H1 (cell line): ENCODE measurements around the gene GPR162. TPM values are rescaled to one million over a fixed set of nuclear protein-coding genes. Genes with fewer than 3 reads are reported as not detected.

Source experiments
- BRCA1 ChIP-seq: IDR thresholded peaks from 2 replicates; pipeline ENCODE4 v1.6.1; 2012; ENCODE audit warnings: low read depth, low read length, improper control_type of control experiment
- CHD7 ChIP-seq: fragments of 300-600 bp; sonication (generic); IDR thresholded peaks from 2 replicates; pipeline ENCODE4 v1.7.1; 2012; ENCODE audit warnings: low read length, moderate library complexity, mild to moderate bottlenecking, inconsistent platforms; ENCODE audit not compliant: insufficient replicate concordance
- EGR1 ChIP-seq: IDR thresholded peaks from 2 replicates; pipeline ENCODE4 v1.6.1; 2011; ENCODE audit warnings: low read depth, low read length, borderline replicate concordance
- FOSL1 ChIP-seq: IDR thresholded peaks from 2 replicates; pipeline ENCODE4 v1.6.1; 2011; ENCODE audit warnings: mild to moderate bottlenecking, low read depth, low read length, moderate library complexity; ENCODE audit not compliant: insufficient read depth
- POLR2AphosphoS5 ChIP-seq: IDR thresholded peaks from 2 replicates; pipeline ENCODE4 v1.6.1; 2011; ENCODE audit warnings: low read depth, low read length
- POU5F1 ChIP-seq: IDR thresholded peaks from 2 replicates; pipeline ENCODE4 v1.6.1; 2011; ENCODE audit warnings: low read depth, mild to moderate bottlenecking, low read length, moderate library complexity
- RFX5 ChIP-seq: IDR thresholded peaks from 2 replicates; pipeline ENCODE4 v1.6.1; 2011; ENCODE audit warnings: low read depth, low read length, improper control_type of control experiment, borderline replicate concordance
- SAP30 ChIP-seq: fragments of 300-600 bp; sonication (generic); IDR thresholded peaks from 2 replicates; pipeline ENCODE4 v1.7.1; 2012; ENCODE audit warnings: low read length, moderate library complexity, mild to moderate bottlenecking, inconsistent platforms; ENCODE audit not compliant: insufficient read depth, insufficient replicate concordance
- SIX5 ChIP-seq: IDR thresholded peaks from 2 replicates; pipeline ENCODE4 v1.6.1; 2011; ENCODE audit warnings: mild to moderate bottlenecking, low read depth, low read length
- SRF ChIP-seq: IDR thresholded peaks from 2 replicates; pipeline ENCODE4 v1.6.1; 2011; ENCODE audit warnings: mild to moderate bottlenecking, low read depth, low read length, moderate library complexity
- ZNF274 ChIP-seq: IDR thresholded peaks from 2 replicates; pipeline ENCODE4 v1.7.0; 2012; ENCODE audit warnings: low read length, borderline replicate concordance; ENCODE audit errors: extremely low read depth
- polyA plus RNA-seq, 7 experiments: library from polyadenylated mRNA; depleted of rRNA in 3 of 7; stranded (reverse) in 5 of 7; unstranded in 2 of 7; fragments of >200 nt in 5 of 7; fragments of 200-250 nt in 2 of 7; gene quantifications; 1 replicate in 5 of 7; 2 replicates in 1 of 7; 4 replicates in 1 of 7; pipeline versions ENCODE4 v1.2.1 to v1.2.3, GENCODE V29; 2011 to 2013; ENCODE audit warnings: missing spikeins in 2 of 7, mixed read lengths in 2 of 7
- total RNA-seq: library from RNA; stranded (reverse); fragmentation: NEBNext Ultra II Directional; extraction: Animal tissue kit (Norgen Biotek cat#: 25700); gene quantifications from 2 replicates; pipeline ENCODE4 v1.2.1, GENCODE V29; 2021

GPR162 gene
- total and polyA plus RNA-seq, 2 of the 8 experiments (the other 6 are each of a cell fraction or from before 2014, with no cell fraction given): 7.3 to 8.8 TPM

GRCh38 chr12:6828781-6829535, 7.3 kb downstream of the GPR162 start (continued):
- TF ChIP-seq FOSL1 (peak; percentile 93), SAP30 (peak; percentile 57), SRF (no peak), POLR2AphosphoS5 (peak; percentile 66), ZNF274 (no peak), CHD7 (no peak), EGR1 (peak; percentile 56; the same call in 1 of the 2 replicates), BRCA1 (no peak), SIX5 (no peak), RFX5 (no peak), POU5F1 (no peak)
